WERI-Rb-1 (cell line): ENCODE results near the gene HTR2C.
"Not testable (repeated sequence)": the region's sequence is repeated elsewhere in the genome, so short reads cannot be mapped to it uniquely, and the experiment has no call there.

Experiments
- DNase-seq: peaks from one replicate; pipeline ENCODE4 v3.0.0-alpha.2; 2020
- H3K27ac ChIP-seq: fragments of 250-450 bp; sonication (Bioruptor Pico); 2 replicates; pipeline ENCODE4 v1.5.1; 2020; ENCODE audit warnings: mild to moderate bottlenecking, moderate library complexity
- H3K27me3 ChIP-seq: fragments of 250-450 bp; sonication (Bioruptor Pico); 2 replicates; pipeline ENCODE4 v1.5.1; 2021; ENCODE audit warnings: mild to moderate bottlenecking, low read depth, moderate library complexity; ENCODE audit not compliant: insufficient read depth, severe bottlenecking
- H3K36me3 ChIP-seq: fragments of 250-450 bp; sonication (Bioruptor Pico); 2 replicates; pipeline ENCODE4 v1.5.1; 2020; ENCODE audit warnings: mild to moderate bottlenecking, moderate library complexity
- H3K4me3 ChIP-seq: 2 replicates; pipeline ENCODE4 v1.5.1; 2011; ENCODE audit warnings: low read depth, mild to moderate bottlenecking, control low read depth, low read length
- H3K9me3 ChIP-seq: fragments of 250-450 bp; sonication (Bioruptor Pico); 2 replicates; pipeline ENCODE4 v1.5.1; 2021; ENCODE audit warnings: mild to moderate bottlenecking, moderate library complexity; ENCODE audit not compliant: severe bottlenecking
- CTCF ChIP-seq: IDR thresholded peaks from 2 replicates; pipeline ENCODE4 v1.5.1; 2011; ENCODE audit warnings: low read depth, mild to moderate bottlenecking, control low read depth, inconsistent platforms, low read length

HTR2C gene

GRCh38 chrX:114932550-114932949, 348.7 kb downstream of the HTR2C start:
- Histone ChIP-seq H3K27ac (no peak overlapping the region), H3K9me3 (peaks cover 1% of the 10 kb centered on the region), H3K36me3 (no peaks in the 10 kb centered on the region), H3K4me3 (no peak overlapping the region), H3K27me3 (peaks cover 11% of the 10 kb centered on the region)
- no peak for TF ChIP-seq CTCF
- no peak for DNase-seq

- not testable (repeated sequence) for DNase-seq, H3K9me3 ChIP-seq, H3K36me3 ChIP-seq, H3K4me3 ChIP-seq, H3K27ac ChIP-seq
- H3K27me3 ChIP-seq: peaks cover 14% of the 10 kb centered on the region
These were observed 349.4 kb downstream of the HTR2C start for GRCh38 chrX:114933291-114933690.

- H3K4me3 ChIP-seq, DNase-seq, H3K36me3 ChIP-seq, H3K9me3 ChIP-seq, H3K27ac ChIP-seq: not testable (repeated sequence)
- peaks cover 28% of the 10 kb centered on the region for H3K27me3 ChIP-seq
These were observed 353.2 kb downstream of the HTR2C start for GRCh38 chrX:114937090-114937489.

GRCh38 chrX:114952696-114953095, 368.8 kb downstream of the HTR2C start:
- H3K4me3 ChIP-seq: no peak overlapping the region
- H3K27me3 ChIP-seq: peaks cover 67% of the 10 kb centered on the region
- no peaks in the 10 kb centered on the region for H3K36me3 ChIP-seq
- TF ChIP-seq CTCF: no peak
- H3K27ac ChIP-seq: no peak overlapping the region
- no peak for DNase-seq
- no peaks in the 10 kb centered on the region for H3K9me3 ChIP-seq
